ENCODE measurements around the gene STRA8. TPM values are rescaled to one million over a fixed set of nuclear protein-coding genes. Genes with fewer than 3 reads are reported as not detected.

STRA8 gene
- total RNA-seq, 6 experiments from 2014 or later: not detected

GRCh38 chr7:135290594-135290993, 57.0 kb downstream of the STRA8 start:
- intact Hi-C loops (cut with DNase I): no loop called here
- Histone ChIP-seq H3K27me3 (no peaks in the 10 kb centered on the region), H3K4me3 (no peak overlapping the region), H3K4me1 (no peaks in the 10 kb centered on the region), H3K36me3 (no peaks in the 10 kb centered on the region), H3K9me3 (no peaks in the 10 kb centered on the region), H3K27ac (no peak overlapping the region)
- ATAC-seq (no peak), DNase-seq (no peak)
- 71% methylated on average over 5 of the region's 7 CpGs for WGBS (ENCODE audit: insufficient coverage, low coverage, low lambda C conversion rate, missing lambda C conversion rate)
- no peak for TF ChIP-seq POLR2A (IDR thresholded peaks at IDR 0.05)
- no peak for TF ChIP-seq CTCF (IDR thresholded peaks at IDR 0.05)

- no peak for DNase-seq
- Histone ChIP-seq H3K9me3 (no peaks in the 10 kb centered on the region), H3K27me3 (no peaks in the 10 kb centered on the region), H3K4me1 (no peaks in the 10 kb centered on the region), H3K27ac (no peak overlapping the region), H3K36me3 (no peaks in the 10 kb centered on the region), H3K4me3 (no peak overlapping the region)
- intact Hi-C loops (cut with DNase I): no loop called here
- 77% methylated on average over 8 of the region's 8 CpGs for WGBS (ENCODE audit: insufficient coverage, low coverage, low lambda C conversion rate, missing lambda C conversion rate)
- TF ChIP-seq CTCF (IDR thresholded peaks at IDR 0.05) (no peak), POLR2A (IDR thresholded peaks at IDR 0.05) (no peak)
- no peak for ATAC-seq
These were observed 58.2 kb downstream of the STRA8 start for GRCh38 chr7:135291809-135292253.

- DNase-seq: no peak
- H3K27me3 ChIP-seq: no peaks in the 10 kb centered on the region
- ATAC-seq: no peak
- no peaks in the 10 kb centered on the region for H3K4me1 ChIP-seq
- no peaks in the 10 kb centered on the region for H3K9me3 ChIP-seq
- intact Hi-C loops (cut with DNase I): no loop called here
- 71% methylated on average over 6 of the region's 6 CpGs for WGBS (ENCODE audit: insufficient coverage, low coverage, low lambda C conversion rate, missing lambda C conversion rate)
- H3K4me3 ChIP-seq: no peak overlapping the region
- H3K27ac ChIP-seq: no peak overlapping the region
- H3K36me3 ChIP-seq: no peaks in the 10 kb centered on the region
- TF ChIP-seq CTCF (IDR thresholded peaks at IDR 0.05) (no peak), POLR2A (IDR thresholded peaks at IDR 0.05) (no peak)
These were observed 65.6 kb downstream of the STRA8 start for GRCh38 chr7:135299235-135299634.

- no peaks in the 10 kb centered on the region for H3K9me3 ChIP-seq
- H3K4me1 ChIP-seq: no peaks in the 10 kb centered on the region
- ATAC-seq (no peak), DNase-seq (no peak)
- H3K4me3 ChIP-seq: no peak overlapping the region
- intact Hi-C loops (cut with DNase I): no loop called here
- TF ChIP-seq CTCF (IDR thresholded peaks at IDR 0.05) (no peak), POLR2A (IDR thresholded peaks at IDR 0.05) (no peak)
- no peak overlapping the region for H3K27ac ChIP-seq
- 40% methylated on average over 1 of the region's 3 CpGs for WGBS (ENCODE audit: insufficient coverage, low coverage, low lambda C conversion rate, missing lambda C conversion rate)
- no peaks in the 10 kb centered on the region for H3K27me3 ChIP-seq
- no peaks in the 10 kb centered on the region for H3K36me3 ChIP-seq
These were observed 67.5 kb downstream of the STRA8 start for GRCh38 chr7:135300913-135301765.

Small RNAs within 50 kb of the gene (microRNA-seq; reads per million reads assigned to microRNA genes)
- 0.29 to 0.64 reads per million in 2 donors for gene MIR6509

Small RNAs within 50 kb of the gene (small RNA-seq; reads per million reads assigned to genes)
- gene MIR6509: 0 to 0.13 reads per million in 2 experiments

Other genes starting within 250 kb of the STRA8 start
- gene AGBL3, start 247.3 kb upstream of the STRA8 start, total RNA-seq: 1 to 10 TPM; 1.2 to 3.5 (median 2.2) TPM
- gene TMEM140, start 85.8 kb upstream of the STRA8 start, total RNA-seq: 10 to 100 TPM; 31.2 to 58.9 (median 37.4) TPM
- gene CYREN, start 63.1 kb upstream of the STRA8 start, total RNA-seq: 10 to 100 TPM; 11.5 to 17.1 (median 15.0) TPM
- gene WDR91, start 22.3 kb upstream of the STRA8 start, total RNA-seq: 10 to 100 TPM in 1 of 6 experiments, 1 to 10 TPM in 5; 6.0 to 11.5 (median 8.6) TPM

Measured in right lobe of liver (tissue), 6 donors.